Aorta (tissue), 5 donors: Measurements from ENCODE around the gene SPACA7. TPM values are rescaled to one million over a fixed set of nuclear protein-coding genes. Genes with fewer than 3 reads are reported as not detected.
"Not testable (repeated sequence)": the region's sequence is repeated elsewhere in the genome, so short reads cannot be mapped to it uniquely, and the experiment has no call there.

Experiments
- ATAC-seq: fragments of 200-7000 bp; cut with Tn5 transposase; one replicate; pipeline ENCODE4 v1.9.1; 2022; ENCODE audit warnings: moderate library complexity; ENCODE audit not compliant: low FRiP score
- DNase-seq, 2 donors: peaks; one replicate each; pipeline ENCODE4 v3.0.0-alpha.2; 2020
- H3K27ac ChIP-seq, 2 donors: one replicate each; pipeline ENCODE4 v1.5.1; 2013; ENCODE audit warnings: low read length in 2 of 2, mild to moderate bottlenecking in 2 of 2, moderate library complexity in 2 of 2, control low read depth in 1 of 2, inconsistent platforms in 1 of 2, low read depth in 1 of 2
- H3K27me3 ChIP-seq, 2 donors: one replicate each; pipeline ENCODE4 v1.6.1; 2013; ENCODE audit warnings: control low read depth in 1 of 2, low read length in 1 of 2, mild to moderate bottlenecking in 1 of 2, moderate library complexity in 1 of 2; ENCODE audit not compliant: insufficient read depth in 2 of 2, control insufficient read depth in 1 of 2
- H3K36me3 ChIP-seq, 2 donors: one replicate each; pipeline ENCODE4 v1.6.1; 2013; ENCODE audit warnings: control low read depth in 1 of 2, low read length in 1 of 2, mild to moderate bottlenecking in 1 of 2; ENCODE audit not compliant: insufficient read depth in 2 of 2, control insufficient read depth in 1 of 2
- H3K4me1 ChIP-seq, 2 donors: one replicate each; pipeline ENCODE4 v1.6.1; 2013; ENCODE audit warnings: low read length in 2 of 2, control low read depth in 1 of 2, mild to moderate bottlenecking in 1 of 2, moderate library complexity in 1 of 2; ENCODE audit not compliant: insufficient read depth in 2 of 2, control insufficient read depth in 1 of 2
- H3K4me3 ChIP-seq, 2 donors: one replicate each; pipeline ENCODE4 v1.5.1; 2013; ENCODE audit warnings: low read length in 2 of 2, control low read depth in 1 of 2, mild to moderate bottlenecking in 1 of 2
- H3K9me3 ChIP-seq: one replicate; pipeline ENCODE4 v1.6.1; 2013; ENCODE audit warnings: mild to moderate bottlenecking, low read length; ENCODE audit not compliant: control insufficient read depth
- WGBS, 2 donors: extraction: QIAGEN DNeasy Blood & Tissue Kit; methylation state at CpG; one replicate each; pipeline ENCODE4 v1.1.7; 2013; 5-methylcytosine and 5-hydroxymethylcytosine counted together
- intact Hi-C, 2 donors: fragments of 100-400 bp; cut with DNase I; formaldehyde crosslinking; loops; one replicate each; pipeline versions ENCODE4 v1.14.2 to v1.15.0; 2022
- polyA plus RNA-seq, 2 donors: library from polyadenylated mRNA; stranded (reverse); fragments of 200-250 nt; gene quantifications; one replicate each; pipeline ENCODE4 v1.2.3, GENCODE V29; 2013
- total RNA-seq, 2 donors: library from RNA; stranded (reverse); fragmentation: NEBNext Ultra II Directional; extraction: Animal tissue kit (Norgen Biotek cat#: 25700); gene quantifications; one replicate each; pipeline ENCODE4 v1.2.1, GENCODE V29; 2021
- donor health status: healthy with polysubstance abuse.
- donor health status: Bipolar disorder and iron deficiency.
- donor health status: DM: no; HTN: no; CAD: no.
- donor health status: DM: no; HTN: no; CAD: no.
- donor health status: DM: yes; HTN: yes; CAD: no.

Gene SPACA7
- total and polyA plus RNA-seq, 4 donors: 0.45 TPM; not detected in 3

- H3K27ac ChIP-seq: no peak overlapping the region
- no peaks in the 10 kb centered on the region for H3K27me3 ChIP-seq
- intact Hi-C loops: no loop called here
- no peak for ATAC-seq
- H3K36me3 ChIP-seq: no peaks in the 10 kb centered on the region
- WGBS, 2 donors: 71 to 77% methylated on average over 8 of the region's 8 CpGs
- no peaks in the 10 kb centered on the region for H3K9me3 ChIP-seq
- H3K4me3 ChIP-seq: no peak overlapping the region
- no peaks in the 10 kb centered on the region for H3K4me1 ChIP-seq
- DNase-seq: no peak
Measured at GRCh38 chr13:112391746-112392145, 15.6 kb downstream of the SPACA7 start.

GRCh38 chr13:112392719-112393118 is 16.6 kb downstream of the SPACA7 start:
- no peak overlapping the region for H3K4me3 ChIP-seq
- ATAC-seq (no peak), DNase-seq (no peak)
- H3K27ac ChIP-seq: no peak overlapping the region
- 78 to 87% methylated on average over 4 of the region's 4 CpGs for WGBS, 2 donors
- H3K36me3 ChIP-seq: no peaks in the 10 kb centered on the region
- no peaks in the 10 kb centered on the region for H3K9me3 ChIP-seq
- intact Hi-C loops: no loop called here
- no peaks in the 10 kb centered on the region for H3K27me3 ChIP-seq
- no peaks in the 10 kb centered on the region for H3K4me1 ChIP-seq

- ATAC-seq, H3K9me3 ChIP-seq, H3K4me3 ChIP-seq, H3K27ac ChIP-seq, H3K4me1 ChIP-seq, H3K36me3 ChIP-seq, intact Hi-C loops, DNase-seq, H3K27me3 ChIP-seq: not testable (repeated sequence)
- 25 to 29% methylated on average over 16 of the region's 16 CpGs for WGBS, 2 donors
Measured at GRCh38 chr13:112395022-112395421, 18.9 kb downstream of the SPACA7 start.

- H3K9me3 ChIP-seq, H3K4me1 ChIP-seq, intact Hi-C loops, H3K27me3 ChIP-seq, DNase-seq, H3K36me3 ChIP-seq, H3K4me3 ChIP-seq, H3K27ac ChIP-seq, ATAC-seq: not testable (repeated sequence)
- WGBS, 2 donors: 90 to 91% methylated on average over 13 of the region's 13 CpGs
Measured at GRCh38 chr13:112395941-112396340, 19.8 kb downstream of the SPACA7 start.

GRCh38 chr13:112397108-112397507 is 21.0 kb downstream of the SPACA7 start:
- no peak for DNase-seq
- no peak overlapping the region for H3K4me3 ChIP-seq

GRCh38 chr13:112398347-112398746 is 22.2 kb downstream of the SPACA7 start:
- H3K4me3 ChIP-seq, intact Hi-C loops, DNase-seq, H3K4me1 ChIP-seq, H3K9me3 ChIP-seq, H3K27ac ChIP-seq, ATAC-seq, H3K27me3 ChIP-seq, H3K36me3 ChIP-seq: not testable (repeated sequence)
- WGBS, 2 donors: 70 to 76% methylated on average over 6 of the region's 6 CpGs

More at GRCh38 chr13:112397108-112397507, 21.0 kb downstream of the SPACA7 start:
- intact Hi-C loops: no loop called here
- 90 to 91% methylated on average over 9 of the region's 9 CpGs for WGBS, 2 donors
- no peaks in the 10 kb centered on the region for H3K36me3 ChIP-seq
- H3K9me3 ChIP-seq: no peaks in the 10 kb centered on the region
- no peak overlapping the region for H3K27ac ChIP-seq
- no peak for ATAC-seq
- H3K4me1 ChIP-seq: no peaks in the 10 kb centered on the region
- no peaks in the 10 kb centered on the region for H3K27me3 ChIP-seq

GRCh38 chr13:112409828-112410227 is 33.7 kb downstream of the SPACA7 start:
- H3K36me3 ChIP-seq, H3K27ac ChIP-seq, DNase-seq, ATAC-seq, intact Hi-C loops, H3K4me1 ChIP-seq, H3K4me3 ChIP-seq, H3K27me3 ChIP-seq, H3K9me3 ChIP-seq: not testable (repeated sequence)
- WGBS, 2 donors: 85 to 88% methylated on average over 3 of the region's 3 CpGs

GRCh38 chr13:112416647-112417046 is 40.5 kb downstream of the SPACA7 start:
- H3K4me3 ChIP-seq: no peak overlapping the region
- WGBS, 2 donors: 72 to 84% methylated on average over 1 of the region's 1 CpG
- H3K36me3 ChIP-seq: no peaks in the 10 kb centered on the region
- no peaks in the 10 kb centered on the region for H3K27me3 ChIP-seq
- no peak for ATAC-seq
- intact Hi-C loops: no loop called here
- H3K9me3 ChIP-seq: peaks cover 17% of the 10 kb centered on the region
- no peak for DNase-seq
- no peaks in the 10 kb centered on the region for H3K4me1 ChIP-seq
- H3K27ac ChIP-seq: no peak overlapping the region

- intact Hi-C loops: no loop called here
- H3K4me1 ChIP-seq: no peaks in the 10 kb centered on the region
- ATAC-seq: no peak
- H3K27ac ChIP-seq: no peak overlapping the region
- H3K36me3 ChIP-seq: no peaks in the 10 kb centered on the region
- no peak for DNase-seq
- peaks cover 17% of the 10 kb centered on the region for H3K9me3 ChIP-seq
- no peak overlapping the region for H3K4me3 ChIP-seq
- H3K27me3 ChIP-seq: no peaks in the 10 kb centered on the region
Measured at GRCh38 chr13:112417079-112417478, 40.9 kb downstream of the SPACA7 start.
